CD4-positive, CD25-positive, alpha-beta regulatory T cell (primary cell): Measurements from ENCODE around the gene ATP5ME. TPM values are rescaled to one million over a fixed set of nuclear protein-coding genes. Genes with fewer than 3 reads are reported as not detected.

Experiments
- ATAC-seq, 2 donors: fragments of 150-1000 bp; cut with Tn5 transposase; one replicate each; pipeline ENCODE4 v1.10.0; 2021; ENCODE audit warnings: low read depth in 2 of 2, moderate number of reproducible peaks in 2 of 2, moderate library complexity in 1 of 2
- DNase-seq, 3 donors: peaks; one replicate each; pipeline versions ENCODE4 v3.0.0 to v3.0.0-alpha.2; 2012 to 2022; ENCODE audit warnings: mixed read lengths in 1 of 3
- H3K27ac ChIP-seq: one replicate; pipeline ENCODE4 v1.7.0; 2013; ENCODE audit warnings: mild to moderate bottlenecking, low read length; ENCODE audit not compliant: insufficient read depth, poor library complexity, severe bottlenecking
- H3K27me3 ChIP-seq: one replicate; pipeline ENCODE4 v1.7.0; 2013; ENCODE audit warnings: low read length; ENCODE audit not compliant: control insufficient read depth, insufficient read depth
- H3K36me3 ChIP-seq: one replicate; pipeline ENCODE4 v1.7.0; 2013; ENCODE audit warnings: mild to moderate bottlenecking, low read length, moderate library complexity; ENCODE audit not compliant: control insufficient read depth, insufficient read depth
- H3K4me1 ChIP-seq: 2 replicates; pipeline ENCODE4 v1.7.0; 2013; ENCODE audit warnings: mild to moderate bottlenecking, low read length; ENCODE audit not compliant: insufficient read depth, control insufficient read depth, poor library complexity, severe bottlenecking
- H3K4me3 ChIP-seq: one replicate; pipeline ENCODE4 v1.7.0; 2013; ENCODE audit warnings: low read depth, mild to moderate bottlenecking, low read length, moderate library complexity
- H3K9me3 ChIP-seq, 2 experiments: 1 replicate in 1 of 2; 2 replicates in 1 of 2; pipeline ENCODE4 v1.7.0; 2013; ENCODE audit warnings: low read length in 2 of 2, mild to moderate bottlenecking in 1 of 2, moderate library complexity in 1 of 2; ENCODE audit not compliant: control insufficient read depth in 2 of 2
- H3K27ac Mint-ChIP-seq, 3 donors: one replicate each; pipeline ENCODE4 v1.8.0; 2020 to 2022; ENCODE audit warnings: mild to moderate bottlenecking in 3 of 3, mixed read lengths in 3 of 3, moderate library complexity in 2 of 3
- H3K27me3 Mint-ChIP-seq: one replicate; pipeline ENCODE4 v1.8.0; 2022; ENCODE audit warnings: mild to moderate bottlenecking, mixed read lengths
- H3K36me3 Mint-ChIP-seq: one replicate; pipeline ENCODE4 v1.8.0; 2020; ENCODE audit warnings: mixed read lengths
- H3K4me1 Mint-ChIP-seq, 4 donors: one replicate each; pipeline ENCODE4 v1.8.0; 2020 to 2022; ENCODE audit warnings: mixed read lengths in 4 of 4, mild to moderate bottlenecking in 1 of 4
- H3K4me3 Mint-ChIP-seq, 4 donors: one replicate each; pipeline ENCODE4 v1.8.0; 2020 to 2022; ENCODE audit warnings: mild to moderate bottlenecking in 4 of 4, mixed read lengths in 4 of 4, moderate library complexity in 3 of 4
- H3K9me3 Mint-ChIP-seq, 7 donors: one replicate each; pipeline ENCODE4 v1.8.0; 2020 to 2022; ENCODE audit warnings: mixed read lengths in 7 of 7, mild to moderate bottlenecking in 3 of 7, moderate library complexity in 2 of 7
- polyA plus RNA-seq, 4 donors: library from polyadenylated mRNA; unstranded; fragments of 300-500 nt; fragmentation: Illumina TruSeq; gene quantifications; one replicate each; pipeline ENCODE4 v1.2.3, GENCODE V29; 2021
- total RNA-seq: library from RNA; stranded (reverse); gene quantifications from one replicate; pipeline ENCODE4 v1.2.3, GENCODE V29; 2022

The ATP5ME gene
- total and polyA plus RNA-seq, 5 donors from 2014 or later: 123 to 442 (median 402) TPM

GRCh38 chr4:623914-624566 is 50.0 kb downstream of the ATP5ME start:
- Mint-ChIP-seq H3K27ac (no peak overlapping the region), H3K27me3 (peaks cover 4% of the 10 kb centered on the region), H3K4me3 (no peak overlapping the region), H3K36me3 (no peaks in the 10 kb centered on the region), H3K4me1 (no peaks in the 10 kb centered on the region), H3K9me3 (peaks cover 0 to 5% (median 0%) of the 10 kb centered on the region in 7 donors)
- H3K9me3 ChIP-seq: no peaks in the 10 kb centered on the region
- H3K27me3 ChIP-seq: no peaks in the 10 kb centered on the region
- H3K4me3 ChIP-seq: no peak overlapping the region
- DNase-seq (no peak), ATAC-seq (no peak)
- H3K27ac ChIP-seq: no peak overlapping the region
- H3K4me1 ChIP-seq: no peaks in the 10 kb centered on the region
- no peaks in the 10 kb centered on the region for H3K36me3 ChIP-seq

- H3K36me3 Mint-ChIP-seq: no peaks in the 10 kb centered on the region
- H3K4me3 ChIP-seq: no peak overlapping the region
- no peaks in the 10 kb centered on the region for H3K27me3 ChIP-seq
- H3K9me3 Mint-ChIP-seq: peaks cover 0 to 6% (median 0%) of the 10 kb centered on the region in 7 donors
- no peaks in the 10 kb centered on the region for H3K9me3 ChIP-seq
- H3K4me1 ChIP-seq: no peaks in the 10 kb centered on the region
- H3K27ac Mint-ChIP-seq: no peak overlapping the region
- no peak overlapping the region for H3K27ac ChIP-seq
- H3K27me3 Mint-ChIP-seq: peaks cover 4% of the 10 kb centered on the region
- ATAC-seq (no peak), DNase-seq (no peak)
- H3K36me3 ChIP-seq: no peaks in the 10 kb centered on the region
- no peaks in the 10 kb centered on the region for H3K4me1 Mint-ChIP-seq
- H3K4me3 Mint-ChIP-seq: no peak overlapping the region
Observed at GRCh38 chr4:622996-623913, 50.8 kb downstream of the ATP5ME start.

Other genes starting within 250 kb of the ATP5ME start
- gene ZNF721, start 175.1 kb downstream of the ATP5ME start, total RNA-seq: 37.8 TPM
- 10 to 100 TPM; 36.8 to 44.8 (median 37.9) TPM for gene ZNF721, start 175.1 kb downstream of the ATP5ME start, polyA plus RNA-seq
- 80.6 TPM for gene PIGG, start 175.1 kb downstream of the ATP5ME start, total RNA-seq
- 10 to 100 TPM; 28.3 to 32.8 (median 31.0) TPM for gene PIGG, start 175.1 kb downstream of the ATP5ME start, polyA plus RNA-seq
- not detected for gene TMEM271, start 98.0 kb downstream of the ATP5ME start, total RNA-seq
- gene TMEM271, start 98.0 kb downstream of the ATP5ME start, polyA plus RNA-seq: not detected
- gene PDE6B, start 48.7 kb downstream of the ATP5ME start, total RNA-seq: 12.3 TPM
- 10 to 100 TPM; 13.6 to 19.8 (median 16.4) TPM for gene PDE6B, start 48.7 kb downstream of the ATP5ME start, polyA plus RNA-seq
- gene MYL5, start 266 bp upstream of the ATP5ME start, total RNA-seq: 13.9 TPM
- gene MYL5, start 266 bp upstream of the ATP5ME start, polyA plus RNA-seq: 1 to 10 TPM; 3.3 to 4.8 (median 4.6) TPM
- gene SLC49A3, start 14.9 kb upstream of the ATP5ME start, total RNA-seq: 2.6 TPM
- under 1 TPM; 0.32 to 0.84 (median 0.59) TPM for gene SLC49A3, start 14.9 kb upstream of the ATP5ME start, polyA plus RNA-seq
- 71.8 TPM for gene PCGF3, start 31.6 kb upstream of the ATP5ME start, total RNA-seq
- gene PCGF3, start 31.6 kb upstream of the ATP5ME start, polyA plus RNA-seq: 1 to 10 TPM; 3.2 to 6.1 (median 4.6) TPM
- gene CPLX1, start 151.9 kb upstream of the ATP5ME start, total RNA-seq: 0.62 TPM
- gene CPLX1, start 151.9 kb upstream of the ATP5ME start, polyA plus RNA-seq: under 1 TPM in 1 of 4 donors, not detected in 3; 0.16 TPM